ENCODE measurements around the gene PRR12.

The PRR12 gene

GRCh38 chr19:49653466-49653806 is 62.5 kb downstream of the PRR12 start:
- no peak for TF ChIP-seq CTCF (IDR thresholded peaks at IDR 0.05; ENCODE audit: insufficient read depth, missing control alignments)
- FAIRE-seq = no peak
- no peak for DNase-seq (ENCODE audit: insufficient read length, low spot score)

DNA sequence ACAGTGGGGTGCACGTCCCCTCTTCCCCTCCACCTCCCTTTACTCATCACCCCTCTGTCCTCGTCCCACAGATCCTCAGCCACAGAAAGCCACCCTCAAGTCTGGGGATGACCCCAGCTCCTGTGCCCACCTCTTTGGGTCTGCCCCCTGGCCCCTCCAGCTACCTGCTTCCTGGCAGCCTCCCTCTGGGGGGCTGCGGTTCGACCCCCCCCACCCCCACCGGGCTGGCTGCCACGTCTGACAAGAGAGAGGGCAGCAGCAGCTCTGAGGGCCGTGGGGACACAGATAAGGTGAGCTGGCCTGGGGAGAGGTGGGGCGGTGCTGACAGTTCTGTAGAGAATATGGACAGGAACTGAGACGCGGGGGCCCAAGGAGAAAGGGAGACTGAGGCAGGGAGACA is 63.6 kb downstream of the PRR12 start:
- TF ChIP-seq CTCF (IDR thresholded peaks at IDR 0.05; ENCODE audit: insufficient read depth, missing control alignments) = no peak
- DNase-seq (ENCODE audit: insufficient read length, low spot score) (no peak), FAIRE-seq (no peak)

GRCh38 chr19:49655570-49656455 is 64.8 kb downstream of the PRR12 start:
- TF ChIP-seq CTCF (IDR thresholded peaks at IDR 0.05; ENCODE audit: insufficient read depth, missing control alignments) = no peak
- DNase-seq (ENCODE audit: insufficient read length, low spot score) (no peak), FAIRE-seq (no peak)

DNA sequence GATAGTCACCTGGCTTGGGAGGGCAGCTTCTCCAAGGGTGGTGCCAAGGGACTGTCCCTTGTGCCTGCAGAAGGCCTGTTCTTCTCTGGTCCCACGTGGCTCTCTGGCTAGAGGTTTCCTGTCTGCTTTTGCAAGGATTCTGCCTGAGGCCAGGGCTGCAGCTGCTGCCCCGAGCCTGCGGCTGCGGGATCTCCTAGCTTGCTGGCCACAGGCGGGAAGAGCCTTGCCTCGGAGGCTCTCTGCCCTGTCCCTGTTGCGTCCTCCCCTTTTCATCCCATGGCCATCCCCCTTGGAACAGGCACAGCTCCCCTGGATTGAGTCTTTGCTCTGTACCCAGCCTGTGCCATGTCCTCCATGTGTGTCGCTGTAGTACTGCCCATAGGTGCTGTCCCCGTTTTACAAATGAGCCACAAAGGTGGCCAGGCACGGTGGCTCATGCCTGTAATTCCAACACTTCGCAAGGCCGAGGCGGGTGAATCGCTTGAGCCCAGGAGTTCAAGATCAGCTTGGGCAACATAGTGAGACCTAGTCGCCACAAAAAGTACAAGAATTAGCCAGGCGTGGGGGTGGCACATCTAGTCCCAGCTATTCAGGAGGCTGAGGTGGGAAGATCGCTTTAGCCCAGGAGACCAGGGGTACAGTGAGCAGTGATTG is 65.6 kb downstream of the PRR12 start:
- FAIRE-seq (no peak), DNase-seq (ENCODE audit: insufficient read length, low spot score) (no peak)
- no peak for TF ChIP-seq CTCF (IDR thresholded peaks at IDR 0.05; ENCODE audit: insufficient read depth, missing control alignments)

DNA sequence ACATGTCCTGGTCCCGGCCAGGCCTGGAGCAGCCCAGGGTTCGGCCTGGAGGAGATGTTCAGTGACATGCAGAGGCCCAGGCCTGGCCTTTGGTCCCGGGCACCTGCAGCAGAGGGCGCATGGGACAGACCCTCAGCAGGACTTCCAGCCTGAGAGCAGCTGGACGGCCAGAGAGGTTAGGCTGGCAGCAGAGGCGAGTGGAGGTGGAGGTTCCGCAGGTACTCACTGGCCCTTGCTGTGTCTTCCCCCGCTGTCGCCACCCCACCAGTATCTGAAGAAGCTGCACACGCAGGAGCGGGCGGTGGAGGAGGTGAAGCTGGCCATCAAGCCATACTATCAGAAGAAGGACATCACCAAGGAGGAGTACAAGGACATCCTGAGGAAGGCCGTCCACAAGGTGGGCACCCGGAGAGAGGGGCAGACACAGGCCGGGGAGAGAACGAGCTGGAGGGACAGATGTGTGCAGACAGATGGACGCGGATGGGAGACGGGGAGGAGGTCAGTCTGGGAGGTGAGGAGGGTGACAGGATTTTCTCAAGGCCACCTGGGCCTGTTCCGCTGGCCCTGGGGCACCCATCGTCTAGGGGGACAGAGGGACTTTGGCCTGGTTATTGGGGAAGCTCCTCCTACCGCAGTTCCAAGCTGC is 66.6 kb downstream of the PRR12 start:
- no peak for TF ChIP-seq CTCF (IDR thresholded peaks at IDR 0.05; ENCODE audit: insufficient read depth, missing control alignments)
- FAIRE-seq (no peak), DNase-seq (ENCODE audit: insufficient read length, low spot score) (no peak)

DNA sequence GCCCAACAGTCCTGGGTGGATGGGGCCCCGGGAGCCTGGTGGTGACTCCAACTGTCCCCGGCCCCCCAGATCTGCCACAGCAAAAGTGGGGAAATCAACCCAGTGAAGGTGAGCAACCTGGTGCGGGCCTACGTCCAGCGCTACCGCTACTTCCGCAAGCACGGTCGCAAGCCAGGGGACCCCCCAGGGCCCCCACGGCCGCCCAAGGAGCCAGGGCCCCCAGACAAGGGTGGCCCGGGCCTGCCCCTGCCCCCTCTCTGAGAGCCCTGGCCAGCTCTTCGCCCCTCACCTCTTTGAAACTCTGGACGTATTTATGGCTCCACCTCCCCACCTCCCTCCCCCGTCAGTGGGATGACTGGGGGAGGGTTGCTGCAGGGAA is 67.1 kb downstream of the PRR12 start:
- FAIRE-seq (no peak), DNase-seq (ENCODE audit: insufficient read length, low spot score) (no peak)
- no peak for TF ChIP-seq CTCF (IDR thresholded peaks at IDR 0.05; ENCODE audit: insufficient read depth, missing control alignments)

Data from D721Med (cell line).